Measurements from ENCODE around the gene FAM168A. TPM values are rescaled to one million over a fixed set of nuclear protein-coding genes. Genes with fewer than 3 reads are reported as not detected.

FAM168A gene
- total and polyA plus RNA-seq, 10 of the 15 experiments (the other 5 are each of a cell fraction or from before 2014, with no cell fraction given) = 1.7 to 20.0 (median 10.0) TPM

DNA sequence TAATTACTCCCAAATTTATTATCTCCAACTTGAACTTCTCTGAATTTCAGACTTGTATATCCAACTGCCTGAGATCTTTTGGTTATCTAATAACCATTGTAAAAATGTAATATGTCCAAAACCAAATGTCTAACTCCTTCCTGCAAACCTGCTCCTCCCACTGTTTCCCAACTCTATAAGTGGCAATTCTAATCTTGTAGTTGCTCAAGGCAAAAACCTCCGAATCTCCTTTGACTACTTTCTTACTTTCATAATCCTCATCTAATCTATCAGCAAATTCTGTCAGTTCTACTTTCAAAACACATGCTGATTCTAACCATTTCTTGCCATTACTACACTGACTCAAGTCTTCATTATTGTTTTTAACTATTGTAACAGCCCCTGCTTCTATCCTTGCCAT lies 55.7 kb downstream of the FAM168A start:
- POLR2A ChIA-PET = interaction anchor here (1.2 kb wide), 1 partner anchor 13 kb away, joined by 3 read pairs; no protein-coding TSS in a partner anchor
- Histone ChIP-seq H4K20me1 (ENCODE audit: control insufficient read depth, insufficient read depth) (no peaks in the 10 kb centered on the region), H3K9me3 (replicated peaks; ENCODE audit: control insufficient read depth, insufficient read depth, low read length) (no peaks in the 10 kb centered on the region), H3K36me3 (ENCODE audit: control insufficient read depth in 2 of 2, insufficient read depth in 2 of 2, low read length in 1 of 2) (no peaks in the 10 kb centered on the region), H3K4me2 (ENCODE audit: control insufficient read depth, insufficient read depth) (no peak overlapping the region), H2AFZ (ENCODE audit: control insufficient read depth, low read depth, low read length) (no peak overlapping the region), H3K9ac (ENCODE audit: control insufficient read depth, insufficient read depth, low read length) (no peak overlapping the region), H3K27ac (ENCODE audit: control insufficient read depth, insufficient read depth) (no peak overlapping the region), H3K4me1 (ENCODE audit: control insufficient read depth, insufficient read depth, low read length) (peaks cover 13% of the 10 kb centered on the region), H3K79me2 (ENCODE audit: control insufficient read depth, insufficient read depth, low read length) (peaks cover 5% of the 10 kb centered on the region), H3K4me3 (no peak overlapping the region), H3K27me3 (replicated peaks in 1 of 2; ENCODE audit: control insufficient read depth in 2 of 2, insufficient read depth in 2 of 2, low read length in 1 of 2) (no peaks in the 10 kb centered on the region)
- intact Hi-C loops (cut with micrococcal nuclease; ENCODE audit: unreplicated experiment) (no loop called here), in situ Hi-C loops (cut with MboI) (no loop called here)
- FAIRE-seq (no peak), DNase-seq (ENCODE audit: low read depth, low spot score) (no peak), ATAC-seq (no peak)
- SMC1A ChIA-PET (ENCODE audit: uncharacterized antibody, unreplicated experiment) = interaction anchor here (1.1 to 2.5 kb wide), 6 partner anchors 8 to 132 kb away, joined by 3 to 12 read pairs (median 3); no protein-coding TSS in a partner anchor
- CTCF ChIA-PET = no interaction called here
- RAD21 ChIA-PET (ENCODE audit: unreplicated experiment) = interaction anchor here (2.0 kb wide), 1 partner anchor 21 kb away, joined by 7 read pairs; no protein-coding TSS in a partner anchor
- 95% methylated on average over 1 of the region's 1 CpG for WGBS (ENCODE audit: insufficient coverage, insufficient replicate concordance, low lambda C conversion rate, missing lambda C conversion rate)
- no TSS peak for BruUV-seq (replicated peaks)
- TF ChIP-seq RUNX3 (IDR thresholded peaks at IDR 0.05; ENCODE audit: low read length) = no peak
- no peak for TF ChIP-seq CEBPB (IDR thresholded peaks at IDR 0.05; ENCODE audit: borderline replicate concordance in 1 of 2, low read depth in 2 of 2, low read length in 2 of 2)
- no peak for TF ChIP-seq TCF7 (IDR thresholded peaks at IDR 0.05; ENCODE audit: borderline replicate concordance)
- TF ChIP-seq, protein P1, sequence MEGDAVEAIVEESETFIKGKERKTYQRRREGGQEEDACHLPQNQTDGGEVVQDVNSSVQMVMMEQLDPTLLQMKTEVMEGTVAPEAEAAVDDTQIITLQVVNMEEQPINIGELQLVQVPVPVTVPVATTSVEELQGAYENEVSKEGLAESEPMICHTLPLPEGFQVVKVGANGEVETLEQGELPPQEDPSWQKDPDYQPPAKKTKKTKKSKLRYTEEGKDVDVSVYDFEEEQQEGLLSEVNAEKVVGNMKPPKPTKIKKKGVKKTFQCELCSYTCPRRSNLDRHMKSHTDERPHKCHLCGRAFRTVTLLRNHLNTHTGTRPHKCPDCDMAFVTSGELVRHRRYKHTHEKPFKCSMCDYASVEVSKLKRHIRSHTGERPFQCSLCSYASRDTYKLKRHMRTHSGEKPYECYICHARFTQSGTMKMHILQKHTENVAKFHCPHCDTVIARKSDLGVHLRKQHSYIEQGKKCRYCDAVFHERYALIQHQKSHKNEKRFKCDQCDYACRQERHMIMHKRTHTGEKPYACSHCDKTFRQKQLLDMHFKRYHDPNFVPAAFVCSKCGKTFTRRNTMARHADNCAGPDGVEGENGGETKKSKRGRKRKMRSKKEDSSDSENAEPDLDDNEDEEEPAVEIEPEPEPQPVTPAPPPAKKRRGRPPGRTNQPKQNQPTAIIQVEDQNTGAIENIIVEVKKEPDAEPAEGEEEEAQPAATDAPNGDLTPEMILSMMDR (IDR thresholded peaks at IDR 0.05 in 2 of 3, conservative IDR thresholded peaks at IDR 0.05 in 1 of 3; ENCODE audit: control insufficient read depth in 2 of 3, extremely low read depth in 1 of 3, insufficient read depth in 1 of 3, low read depth in 3 of 3, low read length in 3 of 3) = no peak
- no peak for TF ChIP-seq MYC (IDR thresholded peaks at IDR 0.05; ENCODE audit: insufficient read depth, insufficient read length, insufficient replicate concordance, low read length, severe bottlenecking)
- TF ChIP-seq MTA3 (IDR thresholded peaks at IDR 0.05; ENCODE audit: borderline replicate concordance, low read length) = no peak
- no peak for TF ChIP-seq RELB (IDR thresholded peaks at IDR 0.05; ENCODE audit: low read depth)
- TF ChIP-seq, protein P2, sequence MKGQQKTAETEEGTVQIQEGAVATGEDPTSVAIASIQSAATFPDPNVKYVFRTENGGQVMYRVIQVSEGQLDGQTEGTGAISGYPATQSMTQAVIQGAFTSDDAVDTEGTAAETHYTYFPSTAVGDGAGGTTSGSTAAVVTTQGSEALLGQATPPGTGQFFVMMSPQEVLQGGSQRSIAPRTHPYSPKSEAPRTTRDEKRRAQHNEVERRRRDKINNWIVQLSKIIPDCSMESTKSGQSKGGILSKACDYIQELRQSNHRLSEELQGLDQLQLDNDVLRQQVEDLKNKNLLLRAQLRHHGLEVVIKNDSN (IDR thresholded peaks at IDR 0.05; ENCODE audit: borderline replicate concordance, extremely low read length, insufficient read depth, low read depth, low read length) = no peak
